ENCODE data around the gene LRRN4CL.
A peak's percentile ranks its signal among the peaks of the same experiment; 100 is the strongest.
"Not testable (repeated sequence)": the region's sequence is repeated elsewhere in the genome, so short reads cannot be mapped to it uniquely, and the experiment has no call there.

Gene LRRN4CL

DNA sequence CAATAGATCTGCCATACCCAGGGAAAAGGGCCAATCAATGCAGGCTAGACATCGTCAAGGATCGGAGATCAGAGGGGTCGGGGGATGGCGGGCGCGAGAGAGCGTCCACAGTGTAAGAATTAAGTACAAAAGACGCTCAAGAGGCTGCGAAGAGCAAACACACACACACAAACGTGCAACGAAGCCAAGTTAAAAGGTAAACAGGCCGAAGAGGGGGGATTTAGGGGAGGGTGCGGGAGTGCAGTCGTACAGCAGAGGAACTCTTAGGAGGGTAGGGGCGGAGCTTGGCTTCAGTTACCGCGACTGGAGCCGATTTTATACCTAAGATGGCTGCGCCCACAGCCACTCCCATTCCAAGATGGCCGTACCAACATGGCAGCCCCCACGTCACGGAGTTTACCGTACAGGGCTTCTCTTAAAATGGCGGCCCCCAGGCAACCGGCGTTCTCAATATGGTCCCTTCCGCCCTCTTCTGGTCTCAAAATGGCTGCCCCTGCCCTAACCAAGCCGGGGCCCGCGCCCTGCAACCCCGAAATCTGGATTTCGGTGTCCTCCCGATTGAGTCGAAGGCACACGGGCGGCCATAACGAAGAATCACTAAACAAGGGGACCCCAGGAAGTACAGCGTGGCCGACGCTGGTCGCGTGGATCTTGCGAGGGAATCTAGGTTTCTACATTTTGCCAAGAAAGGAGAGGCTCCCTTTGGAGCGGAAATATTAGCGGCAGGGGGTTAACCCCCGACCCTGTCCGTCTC is 20.1 kb upstream of the LRRN4CL start:
- peak; percentile 99 for DNase-seq

DNA sequence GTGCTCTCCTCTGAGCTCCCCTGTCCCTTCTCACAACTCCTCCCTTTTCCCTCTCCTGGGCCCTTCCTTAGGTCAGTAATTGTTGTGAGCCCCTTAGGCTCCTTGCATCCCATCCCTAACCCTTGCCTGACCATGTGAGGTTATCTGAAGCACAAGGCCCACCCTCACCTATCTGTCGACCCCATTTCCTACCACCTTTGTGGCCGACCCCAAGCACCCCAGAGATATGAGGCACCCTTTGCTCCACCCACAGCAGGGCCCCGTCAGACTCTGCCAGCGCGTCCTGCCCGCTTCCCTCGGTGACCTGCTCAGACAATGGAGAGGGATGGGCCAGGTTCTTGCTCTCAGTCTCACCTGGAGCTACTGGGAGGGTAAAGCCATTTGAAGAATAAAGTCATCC is 19.5 kb upstream of the LRRN4CL start:
- DNase-seq, result no peak

DNA sequence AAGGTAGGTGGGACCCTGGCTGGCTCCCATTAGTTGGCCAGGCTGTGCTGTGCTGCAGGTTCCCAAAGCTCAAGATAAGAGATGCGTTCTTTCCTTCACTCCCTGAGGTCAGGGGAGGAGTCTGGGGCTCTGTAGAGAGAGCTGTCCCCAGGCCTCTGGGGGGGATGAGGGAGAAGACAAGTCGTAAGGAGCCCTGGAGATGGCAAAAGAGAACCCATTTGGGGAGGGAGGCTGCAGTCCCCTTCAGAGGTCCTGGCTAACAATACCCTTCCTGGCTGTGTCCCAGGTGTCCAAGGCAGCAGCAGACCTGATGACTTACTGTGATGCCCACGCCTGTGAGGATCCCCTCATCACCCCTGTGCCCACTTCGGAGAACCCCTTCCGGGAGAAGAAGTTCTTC is 19.1 kb upstream of the LRRN4CL start:
- no peak for DNase-seq

DNA sequence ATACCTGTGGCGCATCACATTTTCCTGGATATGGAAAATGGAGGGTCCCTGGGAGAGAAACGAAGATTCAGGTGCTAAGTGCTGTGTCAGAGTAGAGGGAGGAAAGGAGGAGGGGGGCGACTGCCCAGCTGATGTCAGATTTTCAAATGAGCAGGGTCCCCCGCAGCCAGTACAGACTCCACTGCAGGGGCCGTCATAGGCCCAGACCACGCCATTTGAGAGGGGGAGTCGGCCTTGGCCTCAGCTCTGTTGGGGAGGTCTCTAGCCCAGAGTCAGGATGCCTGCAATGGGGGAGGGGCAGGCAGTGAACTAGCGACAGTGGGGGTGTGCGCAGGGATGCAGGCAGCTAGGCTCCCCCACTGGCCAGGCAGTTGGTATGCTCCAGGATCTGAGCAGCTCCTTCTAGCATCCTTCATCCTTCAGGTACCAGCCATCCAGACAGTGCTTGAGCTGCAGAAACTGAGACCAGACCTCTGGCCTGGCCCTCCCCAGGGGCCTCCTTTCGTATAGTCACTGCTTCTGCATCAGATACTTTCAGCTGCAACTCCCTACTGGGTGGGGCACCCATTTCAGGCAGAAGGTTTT is 18.0 kb upstream of the LRRN4CL start, which contains the start of the genes BSCL2 and GNG3:
Gene BSCL2 (minus strand): TSS at position 148 of the 585 bp plus-strand sequence. CDS start 229 bp downstream, outside the sequence.
Gene GNG3 (plus strand): TSS at position 400 of the 585 bp plus-strand sequence. CDS start 620 bp downstream, outside the sequence.
- DNase-seq, result no peak

DNA sequence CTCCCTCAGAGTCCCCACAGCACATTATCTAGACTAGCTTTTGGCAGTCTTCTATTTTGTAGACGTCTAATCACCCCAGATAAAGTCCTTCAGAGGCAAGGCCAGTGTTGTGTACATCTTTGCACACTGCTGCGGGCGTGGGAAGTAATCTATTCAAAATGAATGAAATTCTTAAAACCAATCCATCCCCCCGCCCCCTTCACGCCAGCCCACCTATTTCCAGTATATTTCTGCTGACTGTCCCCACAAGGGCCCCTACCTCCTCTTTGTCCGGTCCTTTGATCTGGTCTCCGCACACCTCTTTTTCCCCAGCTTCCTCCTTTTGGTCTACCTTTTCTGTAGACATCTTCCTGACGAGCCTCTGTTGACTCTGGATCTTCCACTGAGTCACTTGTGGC is 17.5 kb upstream of the LRRN4CL start:
- DNase-seq, result no peak

DNA sequence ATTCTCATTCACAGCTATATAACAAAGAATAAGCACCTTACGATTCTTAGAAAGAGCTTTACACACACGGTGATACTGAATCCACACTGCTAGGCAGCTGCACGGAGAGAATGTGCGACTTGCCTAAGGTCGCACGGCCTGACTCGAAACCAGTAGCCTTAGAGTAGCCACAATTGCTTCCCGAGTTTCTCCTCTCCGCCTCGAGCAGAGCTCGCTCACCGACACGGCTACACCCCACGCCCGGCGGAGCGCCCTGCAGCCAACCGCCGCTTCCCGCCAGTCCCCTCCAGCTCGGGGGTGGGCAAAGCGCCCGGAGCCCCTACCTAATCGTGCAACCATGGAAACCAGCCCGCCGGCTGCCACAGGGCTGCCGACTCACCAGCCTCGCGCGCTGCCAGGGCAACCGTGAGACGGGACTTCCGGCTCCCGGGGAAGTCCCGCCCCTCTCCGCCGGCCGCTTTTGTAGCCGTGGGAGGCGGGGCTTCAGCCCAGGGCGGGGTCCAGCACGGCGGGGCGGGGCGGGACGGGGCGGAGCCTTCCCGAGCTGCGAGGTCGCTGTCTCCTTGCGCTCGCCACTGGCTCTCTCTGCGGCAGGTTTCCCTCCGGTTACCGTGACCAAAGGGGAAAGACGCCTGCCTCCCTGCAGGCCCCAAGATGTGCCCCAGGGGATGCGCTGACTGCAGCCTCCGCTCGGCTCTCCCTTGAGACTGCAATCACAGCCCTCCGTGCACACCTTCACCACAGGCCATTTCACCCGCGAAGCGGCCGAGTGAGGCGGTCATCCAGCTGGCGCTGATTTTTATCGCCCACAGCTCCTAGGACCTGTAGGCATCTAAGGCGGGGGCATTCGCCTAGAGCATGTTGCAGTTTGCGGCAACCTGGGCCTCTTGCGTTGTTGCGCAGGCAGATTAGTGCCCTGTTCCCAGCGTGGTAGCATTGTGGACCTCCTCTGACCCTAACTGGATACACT is 16.8 kb upstream of the LRRN4CL start:
- DNase-seq, result peak; percentile 97

DNA sequence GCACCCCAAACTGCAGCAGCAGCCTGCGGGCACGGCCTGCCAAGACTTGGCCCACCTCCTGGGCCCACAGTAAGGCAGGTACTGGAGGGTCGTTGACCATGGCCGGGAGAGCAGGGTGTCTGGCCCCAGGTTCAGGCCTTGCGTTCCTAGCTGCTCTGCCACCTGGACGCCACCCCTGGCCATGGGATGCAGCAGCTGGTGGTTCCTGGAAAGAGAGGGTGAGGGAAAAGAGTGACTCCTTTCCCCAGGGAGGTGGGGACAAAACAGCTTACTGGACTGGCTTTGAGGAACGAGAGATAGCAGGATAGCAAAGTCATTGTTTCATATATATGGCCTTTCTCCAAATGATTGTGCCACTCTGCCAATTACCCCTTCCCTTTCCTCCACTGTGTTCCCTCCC is 16.1 kb upstream of the LRRN4CL start:
- peak; percentile 51 for DNase-seq

DNA sequence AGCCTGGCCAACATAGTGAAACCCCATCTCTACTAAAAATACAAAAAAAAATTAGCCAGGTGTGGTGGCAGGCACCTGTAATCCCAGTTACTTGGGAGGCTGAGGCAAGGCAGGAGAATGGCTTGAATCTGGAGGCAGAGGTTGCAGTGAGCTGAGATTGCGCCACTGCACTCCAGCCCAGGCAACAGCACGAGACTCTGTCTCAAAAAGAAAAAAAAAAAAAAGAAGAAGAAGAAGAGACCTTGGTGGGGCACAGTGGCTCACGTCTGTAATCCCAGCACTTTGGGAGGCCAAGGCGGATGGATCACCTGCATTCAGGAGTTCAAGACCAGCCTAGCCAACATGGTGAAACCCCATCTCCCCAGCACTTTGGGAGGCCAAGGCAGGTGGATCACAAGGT is 14.6 kb upstream of the LRRN4CL start:
- not testable (repeated sequence) for DNase-seq

DNA sequence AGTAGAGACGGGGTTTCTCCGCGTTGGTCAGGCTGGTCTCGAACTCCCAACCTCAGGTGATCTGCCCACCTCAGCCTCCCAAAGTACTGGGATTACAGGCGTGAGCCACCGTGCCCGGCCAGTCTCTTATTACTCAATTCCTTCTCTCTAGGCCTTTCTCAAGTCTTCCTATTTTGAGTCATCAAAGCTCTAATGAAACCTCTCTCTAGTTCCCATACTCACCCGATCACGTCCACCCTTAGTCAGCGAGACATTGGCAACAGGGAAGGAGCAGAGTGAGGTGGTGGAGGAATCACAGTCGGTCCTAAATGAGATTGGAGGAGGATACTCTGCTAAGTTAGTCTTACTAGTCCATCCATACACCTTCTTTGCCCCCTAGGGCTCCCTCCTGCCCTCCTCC is 12.9 kb upstream of the LRRN4CL start:
- no peak for DNase-seq

DNA sequence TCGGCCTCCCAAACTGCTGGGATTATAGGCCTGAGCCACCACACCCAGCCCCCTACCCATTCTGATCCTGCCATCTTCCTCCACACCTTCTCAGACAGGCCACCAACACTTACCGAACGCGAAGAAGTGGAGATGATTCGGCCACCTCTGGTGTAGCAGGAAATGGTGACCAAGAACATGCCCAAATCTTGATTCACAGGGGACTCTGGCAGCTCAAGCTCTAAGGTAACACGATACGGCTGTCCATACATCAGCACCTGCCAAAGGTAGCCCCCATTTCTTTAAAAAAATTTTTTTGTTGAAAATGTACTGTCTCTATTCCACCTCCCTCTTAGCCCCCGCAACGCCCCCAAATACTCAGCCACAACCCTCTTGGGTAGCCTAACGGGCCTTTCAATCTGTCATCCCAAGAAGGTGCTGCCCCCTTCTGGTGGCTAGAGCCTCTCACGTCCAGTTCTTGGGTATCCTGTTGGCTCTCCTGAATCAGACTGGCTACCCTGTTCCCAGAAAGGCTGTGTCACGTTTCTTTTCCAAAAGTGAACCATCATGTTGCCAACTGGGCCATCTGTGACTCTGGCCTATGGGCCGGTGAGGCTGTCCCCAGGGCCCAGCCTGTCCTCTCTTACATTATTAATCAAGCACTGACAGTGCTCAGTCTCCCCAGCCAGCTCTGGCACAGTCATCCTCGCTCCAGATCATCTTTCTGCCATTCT is 5.3 kb upstream of the LRRN4CL start:
- peak; percentile 28 for DNase-seq

DNA sequence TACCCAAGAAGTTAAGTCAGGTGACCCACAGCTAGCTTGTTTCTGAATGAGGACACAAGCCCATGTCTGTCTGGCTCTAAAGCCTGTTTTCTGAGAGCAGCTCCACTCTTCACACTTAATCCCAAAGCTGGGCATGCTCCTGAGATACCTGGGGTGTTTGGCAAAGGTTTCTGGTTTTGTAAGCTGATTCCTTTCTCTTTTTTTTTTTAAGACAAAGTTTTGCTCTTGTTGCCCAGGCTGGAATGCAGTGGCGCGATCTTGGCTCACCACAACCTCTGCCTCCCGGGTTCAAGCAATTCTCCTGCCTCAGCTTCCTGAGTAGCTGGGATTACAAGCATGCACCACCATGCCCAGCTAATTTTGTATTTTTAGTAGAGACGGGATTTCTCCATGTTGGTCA is 4.3 kb upstream of the LRRN4CL start:
- not testable (repeated sequence) for DNase-seq

DNA sequence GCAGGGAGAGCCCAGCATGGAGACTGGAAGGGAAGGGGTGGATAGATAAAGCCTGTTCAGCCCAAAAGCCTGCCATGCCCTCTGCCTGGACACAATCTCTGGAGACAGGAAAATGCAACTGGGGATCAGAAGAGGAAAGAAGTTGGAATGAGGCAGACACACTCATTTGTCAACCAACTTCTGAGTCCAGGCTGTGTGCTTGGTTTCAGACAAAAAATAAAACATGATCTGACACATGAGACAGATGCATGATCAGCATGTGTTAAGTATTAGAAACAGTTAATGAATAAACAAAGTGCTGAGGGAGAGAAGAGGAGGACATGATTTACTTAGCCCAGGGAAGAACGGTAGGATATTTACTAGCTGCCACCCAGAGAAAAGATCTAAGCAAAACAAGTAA is 839 bp downstream of the LRRN4CL start:
- DNase-seq, result no peak

DNA sequence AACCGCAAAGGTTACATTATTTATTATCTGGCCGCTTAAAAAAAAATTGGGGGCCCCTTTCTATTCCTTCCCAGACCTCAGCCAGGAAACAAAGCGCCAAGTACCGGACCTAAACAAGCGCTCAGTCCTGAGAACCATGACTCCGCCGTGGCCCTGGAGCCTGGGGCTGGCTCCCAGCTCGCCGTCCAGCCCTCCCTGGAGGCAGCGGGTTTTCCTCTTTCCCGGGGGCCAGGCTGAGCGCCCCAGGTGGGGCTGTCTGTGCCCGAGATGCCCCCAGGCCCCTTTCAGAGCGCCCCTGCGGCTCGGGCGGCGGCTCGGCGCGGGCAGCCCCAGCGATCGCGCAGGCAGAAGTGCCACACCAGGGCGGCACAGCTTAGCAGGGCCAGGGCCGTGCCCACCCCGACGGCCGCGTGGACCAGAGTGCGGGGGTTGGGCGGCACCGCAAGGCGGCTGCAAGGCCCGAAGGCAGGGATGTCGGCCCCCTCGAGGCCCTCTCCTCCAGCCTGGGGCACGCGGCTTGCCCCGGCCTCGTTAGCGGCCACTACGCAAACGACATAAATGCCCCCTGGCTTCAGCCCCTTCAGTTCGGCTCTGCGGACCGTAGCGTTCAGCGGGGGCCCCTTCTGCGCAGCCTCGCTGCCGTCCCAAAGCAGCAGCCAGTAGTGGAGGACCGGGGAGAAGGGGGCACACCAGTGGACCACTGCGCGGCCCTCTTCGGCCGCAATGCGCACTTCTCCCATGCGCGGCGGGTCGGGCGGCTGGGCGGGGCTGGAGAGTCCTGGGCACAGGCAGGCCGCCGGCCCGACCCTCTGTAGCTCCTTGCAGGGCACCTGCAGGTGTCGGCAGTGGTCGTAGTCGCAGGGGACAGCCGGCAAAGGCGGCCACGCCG is 1.6 kb downstream of the LRRN4CL start:
- no peak for DNase-seq

DNA sequence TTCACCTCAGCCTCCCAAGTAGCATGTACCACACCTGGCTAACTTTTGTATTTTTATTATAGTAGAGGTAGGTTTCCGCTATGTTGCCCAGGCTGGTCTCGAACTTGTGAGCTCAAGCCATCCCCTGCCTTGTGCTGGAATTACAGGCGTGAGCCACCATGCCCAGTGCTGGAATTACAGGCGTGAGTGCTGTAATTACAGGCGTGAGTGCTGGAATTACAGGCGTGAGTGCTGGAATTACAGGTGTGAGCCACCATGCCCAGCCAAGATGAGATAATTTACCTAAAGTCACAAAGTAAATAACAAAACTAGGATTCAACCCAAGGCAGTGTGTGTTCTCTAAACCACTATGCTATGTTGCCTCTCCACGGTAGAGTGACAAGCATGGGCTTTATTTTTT is 6.8 kb downstream of the LRRN4CL start:
- no peak for DNase-seq

DNA sequence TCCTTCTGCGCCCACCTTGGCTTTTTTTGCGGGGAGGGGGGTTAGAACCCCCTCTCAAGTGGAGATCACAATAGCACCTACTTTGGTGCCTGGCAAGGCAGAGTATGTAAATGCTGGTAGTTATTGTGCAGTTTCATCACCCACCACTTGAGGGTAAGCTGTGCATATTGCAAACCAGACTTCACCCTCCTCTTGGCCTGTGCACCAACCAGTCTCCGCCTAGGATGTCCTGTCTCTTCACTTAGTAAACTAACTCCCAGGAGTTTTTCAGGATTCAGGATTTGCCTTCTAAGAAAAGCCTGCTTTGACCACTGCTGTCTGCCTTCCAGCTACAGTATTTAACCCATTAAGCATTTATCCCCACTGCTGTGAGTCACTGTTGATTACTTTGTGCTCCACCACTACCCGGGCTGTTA is 8.5 kb downstream of the LRRN4CL start:
- DNase-seq, result peak; percentile 52

DNA sequence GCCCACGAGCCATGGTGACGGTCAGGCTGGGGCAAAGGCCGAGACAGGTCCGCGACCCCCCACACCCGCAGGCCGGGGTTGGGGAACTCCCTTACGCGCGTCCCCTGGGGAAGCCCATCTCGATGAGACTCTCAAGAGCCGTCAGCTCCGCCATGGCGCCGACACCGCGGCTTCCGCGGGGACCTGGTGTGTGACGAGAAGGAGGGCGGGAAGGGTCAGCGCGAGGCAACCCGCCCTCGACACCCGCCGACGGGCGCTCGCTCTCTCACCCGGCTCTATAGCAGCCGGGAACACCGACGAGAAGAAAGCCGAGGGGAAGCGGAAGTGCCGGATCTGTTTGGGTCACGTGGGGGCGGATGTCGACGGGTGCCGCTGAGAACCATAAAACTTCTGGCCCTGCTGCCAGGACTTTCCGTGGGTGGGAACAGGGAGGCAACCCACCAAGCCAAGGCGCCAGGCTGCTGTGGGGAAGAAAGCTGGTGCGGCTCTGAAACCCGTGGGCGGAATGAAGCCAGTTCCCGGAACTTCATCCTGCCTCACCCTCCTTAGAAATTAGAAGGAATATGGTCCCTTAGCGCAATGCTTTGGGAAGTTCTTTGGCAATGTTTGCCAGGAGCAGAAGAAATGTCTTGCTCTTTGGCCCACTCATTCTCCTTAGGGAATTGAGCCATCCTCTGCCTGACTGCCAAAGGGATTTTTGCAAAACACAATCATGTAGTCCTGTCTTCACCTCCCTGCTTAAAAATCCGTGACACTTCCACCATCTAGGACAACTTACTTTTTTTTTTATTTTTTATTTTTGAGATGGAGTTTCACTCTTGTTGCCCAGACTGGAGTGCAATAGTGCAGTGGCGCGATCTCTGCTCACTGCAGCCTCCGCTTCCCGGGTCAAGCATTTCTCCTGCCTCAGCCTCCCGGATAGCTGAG is 10.3 kb downstream of the LRRN4CL start, which contains the start of gene UBXN1:
Gene UBXN1 (minus strand): TSS at position 304 of the 927 bp plus-strand sequence. CDS start 150 bp downstream, at position 154.
- DNase-seq, result peak; percentile 94

DNA sequence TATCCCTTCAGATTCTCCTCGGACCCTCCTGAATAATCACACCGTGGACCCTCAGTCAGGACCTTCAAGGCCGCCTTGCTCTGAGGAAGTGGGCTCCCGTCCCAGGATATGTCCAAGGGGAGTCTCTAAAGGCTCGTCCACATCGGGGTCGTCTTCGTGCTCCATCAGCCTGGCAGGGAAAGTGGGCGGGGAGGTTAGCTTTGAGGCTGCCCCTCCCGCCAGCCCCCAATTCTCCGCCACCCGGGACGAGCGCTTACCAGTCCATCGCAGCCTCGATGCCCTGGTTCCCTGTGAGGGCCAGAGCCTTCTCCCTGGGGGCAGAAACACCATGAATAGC is 10.9 kb downstream of the LRRN4CL start:
- no peak for DNase-seq

DNA sequence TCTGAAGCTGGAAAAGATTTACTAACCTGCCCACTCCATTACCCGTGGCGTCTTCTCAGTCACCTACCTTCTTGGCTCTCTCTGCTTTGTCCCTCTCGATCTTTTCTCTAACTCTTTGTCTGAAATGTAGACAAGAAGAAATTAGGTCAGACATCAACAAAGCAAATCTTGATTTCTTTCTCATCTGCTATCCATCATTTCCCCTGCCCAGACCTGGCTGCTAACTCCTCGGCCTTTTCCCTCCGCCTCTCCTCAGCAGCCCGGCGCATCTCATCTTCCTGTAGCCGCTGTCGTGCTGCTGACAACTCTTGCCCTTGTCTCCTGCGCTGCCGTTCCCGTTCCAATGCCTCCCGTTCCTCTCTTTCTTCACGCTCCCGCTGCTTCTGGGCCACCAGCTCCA is 11.6 kb downstream of the LRRN4CL start:
- no peak for DNase-seq

DNA sequence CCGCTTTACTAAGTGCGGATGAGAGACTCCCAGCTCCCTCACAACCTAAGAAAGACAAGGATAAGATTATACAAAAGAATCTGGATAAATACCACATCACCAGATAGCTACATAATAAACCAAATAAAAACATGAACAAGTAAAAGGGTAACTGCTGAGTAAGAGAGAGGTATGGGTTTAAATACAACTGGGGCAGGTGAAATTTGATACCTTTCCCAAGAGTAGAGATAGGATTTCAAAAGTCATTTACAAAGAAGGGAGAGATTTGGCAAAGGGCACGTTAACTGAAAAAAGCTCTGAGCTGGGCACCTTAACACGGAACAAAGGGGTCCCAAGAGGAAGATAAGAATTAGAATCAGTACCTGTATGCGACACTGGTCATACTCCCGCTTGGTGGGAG is 12.2 kb downstream of the LRRN4CL start:
- DNase-seq, result peak; percentile 52

DNA sequence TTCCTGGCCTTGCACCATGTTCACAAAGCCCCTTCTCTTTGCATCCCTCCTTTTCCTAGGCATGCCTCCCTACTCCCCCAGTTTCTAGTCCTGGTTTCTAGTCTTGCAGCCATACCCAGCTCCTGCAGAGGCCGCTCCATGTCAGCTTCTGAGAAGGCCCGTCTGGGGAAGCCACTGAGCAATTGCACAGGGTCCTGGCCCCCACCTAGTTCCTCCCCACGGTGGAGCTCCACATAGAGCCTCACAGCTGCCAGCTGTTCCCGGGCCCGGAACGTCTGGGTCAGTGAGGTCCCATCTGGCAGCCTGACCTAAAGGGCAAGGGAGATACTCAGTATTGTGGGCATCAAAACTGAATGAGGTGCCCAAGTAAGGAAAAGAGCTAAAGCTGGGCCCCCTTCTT is 12.6 kb downstream of the LRRN4CL start:
- DNase-seq, result no peak

All from NCI-H2171 treated with DMSO at 0.1 percent for 48 hours (cell line).